T-helper 2 cell (primary cell): Measurements from ENCODE around the gene TRPM4.
"Not testable (repeated sequence)": the region's sequence is repeated elsewhere in the genome, so short reads cannot be mapped to it uniquely, and the experiment has no call there.

ENCODE experiments used
- DNase-seq, 5 experiments: peaks; one replicate each; pipeline versions ENCODE4 v3.0.0 to v3.0.0-alpha.2; 2012 to 2022

TRPM4 gene

GRCh38 chr19:49151267-49152118 is 6.1 kb upstream of the TRPM4 start:
- DNase-seq = peak in 1 of 5 experiments; percentile 35

DNA sequence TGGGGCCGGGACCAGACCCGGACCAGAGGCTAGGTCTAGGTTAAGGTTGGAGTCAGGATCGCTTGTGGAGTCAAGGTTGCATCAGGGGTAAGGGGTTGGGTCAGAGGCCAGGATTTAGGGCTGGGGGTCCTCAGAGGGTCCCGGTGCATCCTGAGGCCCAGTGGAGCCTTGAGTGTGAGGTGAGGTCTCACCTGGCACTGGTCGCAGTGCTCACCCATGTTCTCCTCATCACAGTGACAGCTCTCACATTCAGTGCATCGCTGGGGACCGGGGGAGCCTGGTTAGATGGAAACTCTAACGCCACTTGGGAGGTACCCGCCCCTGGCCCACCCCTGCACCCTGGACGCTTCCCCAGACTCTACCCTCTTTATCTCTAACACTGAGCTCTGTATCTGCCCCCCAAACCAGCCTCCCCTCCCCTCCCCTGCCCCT is 5.5 kb upstream of the TRPM4 start:
- no peak for DNase-seq

DNA sequence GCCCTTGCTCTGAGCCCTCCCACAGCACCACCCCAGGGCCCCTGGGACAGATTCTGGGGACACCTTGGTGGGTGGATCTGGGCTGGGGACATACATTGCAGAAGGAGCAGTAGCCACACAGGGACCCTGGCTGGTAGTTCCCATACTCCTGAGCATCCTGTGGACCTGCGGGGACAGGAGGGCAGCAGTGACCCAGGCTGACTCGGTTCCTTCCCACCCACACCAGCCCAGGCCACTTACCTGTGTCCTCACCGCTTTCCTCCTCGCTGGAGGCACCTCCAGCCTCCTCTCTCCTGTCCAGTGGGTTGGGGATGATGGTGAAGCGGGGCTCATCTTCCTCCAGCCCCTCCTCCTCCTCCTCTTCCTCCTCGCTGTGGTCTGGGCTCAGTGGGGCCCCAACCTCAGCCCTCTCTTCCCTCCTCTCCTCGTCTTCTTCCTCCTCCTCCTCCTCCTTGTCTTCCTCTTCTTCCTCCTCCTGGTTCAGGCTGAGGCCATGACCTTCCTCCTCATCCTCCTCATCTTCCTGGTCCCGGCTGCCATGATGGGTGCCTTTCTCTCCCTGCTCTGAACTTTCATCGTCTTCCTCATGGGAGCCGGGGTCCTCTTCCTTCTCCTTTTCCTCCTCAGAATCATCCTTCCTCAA is 4.3 kb upstream of the TRPM4 start:
- DNase-seq = no peak

DNA sequence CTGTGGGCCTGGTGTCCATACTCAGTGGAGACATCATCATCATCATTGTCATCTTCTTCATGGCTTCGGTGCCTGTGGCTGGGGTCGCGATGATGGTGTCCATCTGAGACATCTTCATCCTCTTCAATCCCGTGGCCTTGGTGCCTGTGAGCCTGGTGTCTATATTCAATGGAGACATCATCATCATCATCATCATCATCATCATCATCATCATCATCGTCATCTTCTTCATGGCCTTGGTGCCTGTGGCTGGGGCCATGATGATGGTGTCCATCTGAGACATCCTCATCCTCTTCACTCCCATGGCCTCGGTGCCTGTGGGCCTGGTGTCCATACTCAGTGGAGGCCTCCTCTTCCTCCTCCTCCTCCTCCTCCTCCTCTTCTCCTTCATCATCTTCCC is 3.3 kb upstream of the TRPM4 start:
- no peak for DNase-seq

DNA sequence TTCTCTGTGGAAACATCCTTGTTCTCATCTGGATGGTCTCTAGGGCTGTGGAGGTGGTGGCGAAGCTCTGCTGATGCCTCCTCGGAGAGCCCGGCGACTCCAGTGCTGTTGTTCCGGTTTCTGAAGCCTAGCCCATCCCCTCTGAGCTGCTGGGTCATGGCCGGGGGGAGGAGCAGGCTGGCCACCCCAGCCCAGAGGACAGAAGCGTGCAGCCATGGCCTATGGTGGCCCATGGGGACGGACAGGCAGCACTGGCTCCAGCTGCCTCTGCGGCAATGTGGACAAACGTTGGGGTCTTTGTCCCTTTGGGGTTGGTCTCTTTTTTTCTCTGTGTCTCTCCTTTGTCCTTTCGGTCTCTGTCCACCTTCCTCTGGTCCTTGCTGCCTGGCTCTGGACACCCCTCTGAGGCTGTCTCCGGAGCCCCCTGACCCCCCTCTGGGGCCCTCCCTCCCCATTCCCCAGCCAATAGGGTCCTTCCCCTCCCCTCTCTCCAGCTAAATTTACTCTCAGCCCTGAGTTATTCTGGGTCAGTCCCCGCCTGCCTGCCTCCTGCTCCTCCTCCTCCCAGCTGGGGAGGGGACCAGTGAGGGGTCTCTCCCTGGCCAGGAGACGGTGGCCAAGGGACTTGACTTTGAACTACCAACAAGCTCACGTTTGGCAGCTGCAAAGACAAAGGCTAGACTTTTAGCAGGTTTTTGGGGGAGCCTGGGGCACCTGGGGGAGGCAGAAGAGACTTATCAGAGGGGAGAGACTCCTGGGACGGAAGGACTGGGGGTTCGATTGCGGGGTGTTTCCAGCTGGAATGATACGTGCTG is 2.4 kb upstream of the TRPM4 start, which contains the start of gene HRC:
Gene HRC, minus strand, starts transcription at position 392 of the 815 bp plus-strand sequence. Its CDS starts 159 bp downstream, at position 233.
- DNase-seq = no peak

DNA sequence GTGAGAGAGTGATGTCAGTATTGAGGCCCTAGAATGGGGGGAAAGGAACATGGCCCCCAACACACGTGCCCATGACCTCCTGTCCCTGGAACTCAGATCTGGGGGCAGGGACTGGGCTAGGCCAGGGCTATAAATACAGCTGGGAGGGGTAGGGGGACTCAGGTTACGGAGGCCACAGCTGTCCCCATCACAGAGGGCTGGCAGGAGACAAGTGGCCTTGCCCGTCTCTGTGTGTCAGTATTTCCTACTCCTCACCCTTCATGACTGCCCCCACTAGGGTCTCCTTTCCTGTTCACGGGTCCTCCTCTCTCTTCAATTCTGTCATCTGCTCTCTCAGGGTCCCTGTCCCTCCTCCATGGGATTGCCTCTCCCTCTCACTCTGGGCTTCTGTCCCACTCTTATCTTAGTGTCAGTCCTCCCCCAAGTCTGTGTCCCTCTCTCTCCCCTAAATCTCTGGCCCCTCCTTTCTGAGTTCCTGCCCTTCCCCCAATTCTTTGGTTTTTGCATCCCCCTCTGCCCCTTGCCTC is 1.7 kb upstream of the TRPM4 start:
- no peak for DNase-seq

DNA sequence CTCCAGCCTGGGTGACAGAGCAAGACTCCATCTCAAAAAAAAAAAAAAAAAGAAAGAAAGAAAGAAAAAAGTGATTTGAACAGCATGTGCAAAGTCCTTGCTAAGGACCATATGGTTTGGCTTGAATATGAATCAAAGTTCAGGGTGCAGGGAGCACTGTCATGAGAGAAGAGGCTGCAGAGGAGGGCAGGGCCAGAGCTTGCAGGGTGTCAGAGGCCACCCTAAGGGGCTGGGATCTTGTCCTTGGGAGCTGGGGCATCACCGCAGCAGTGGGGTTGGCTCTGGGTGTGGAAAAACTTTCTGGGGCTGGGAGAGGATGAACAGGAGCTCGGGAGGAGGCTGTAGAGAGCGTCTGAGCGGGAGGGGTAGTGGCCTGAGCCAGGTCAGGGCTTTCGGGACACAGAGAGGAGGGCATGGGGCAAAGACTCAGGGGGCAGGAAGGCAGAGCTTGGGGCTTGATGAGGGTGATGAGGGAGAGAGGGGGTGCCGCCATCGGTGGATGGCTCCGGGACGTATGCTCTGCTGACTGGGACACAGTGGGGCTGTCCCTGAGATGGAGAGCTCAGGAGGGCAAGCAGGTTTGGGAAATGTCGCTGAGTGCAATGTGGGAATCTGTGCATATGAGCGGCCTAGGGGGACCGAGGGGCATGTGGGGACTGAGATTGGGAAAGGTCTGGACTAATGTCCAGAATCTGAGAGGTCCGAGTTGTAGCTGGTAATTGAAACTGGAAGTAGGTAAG is 3.0 kb downstream of the TRPM4 start:
- no peak for DNase-seq

- no peak for DNase-seq
These were observed 4.4 kb downstream of the TRPM4 start for GRCh38 chr19:49161987-49162386.

GRCh38 chr19:49165111-49165750 is 7.6 kb downstream of the TRPM4 start:
- no peak for DNase-seq

DNA sequence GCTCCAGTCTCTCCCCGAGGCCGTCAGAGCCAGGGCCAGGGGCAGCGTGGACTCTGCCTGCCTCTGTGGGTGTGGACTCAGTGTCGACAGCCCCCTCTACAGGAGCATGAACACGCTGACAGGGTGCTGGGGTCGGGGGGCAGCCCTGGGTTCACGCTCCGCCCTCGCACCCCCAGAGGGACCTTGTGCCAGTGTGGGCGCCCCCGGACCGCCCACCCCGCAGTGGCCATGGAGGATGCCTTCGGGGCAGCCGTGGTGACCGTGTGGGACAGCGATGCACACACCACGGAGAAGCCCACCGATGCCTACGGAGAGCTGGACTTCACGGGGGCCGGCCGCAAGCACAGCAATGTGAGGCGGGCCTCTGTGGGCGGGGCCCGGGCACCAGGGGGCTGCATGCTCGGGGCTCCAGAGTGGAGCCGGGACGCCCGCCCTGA is 8.3 kb downstream of the TRPM4 start:
- DNase-seq = no peak

DNA sequence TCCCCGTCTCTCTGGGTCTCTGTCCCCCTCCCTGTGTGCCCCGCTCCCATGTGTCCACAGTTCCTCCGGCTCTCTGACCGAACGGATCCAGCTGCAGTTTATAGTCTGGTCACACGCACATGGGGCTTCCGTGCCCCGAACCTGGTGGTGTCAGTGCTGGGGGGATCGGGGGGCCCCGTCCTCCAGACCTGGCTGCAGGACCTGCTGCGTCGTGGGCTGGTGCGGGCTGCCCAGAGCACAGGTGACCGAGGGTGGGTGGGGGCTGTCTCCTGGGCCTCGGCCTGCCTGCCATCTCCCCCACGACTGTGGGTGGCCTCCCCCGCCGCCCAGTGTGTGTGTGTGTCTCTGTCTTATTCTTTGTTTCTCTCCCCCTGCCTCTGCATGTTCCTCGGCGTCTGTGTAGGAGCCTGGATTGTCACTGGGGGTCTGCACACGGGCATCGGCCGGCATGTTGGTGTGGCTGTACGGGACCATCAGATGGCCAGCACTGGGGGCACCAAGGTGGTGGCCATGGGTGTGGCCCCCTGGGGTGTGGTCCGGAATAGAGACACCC is 10.3 kb downstream of the TRPM4 start:
- DNase-seq = no peak

- no peak for DNase-seq
These were observed 10.8 kb downstream of the TRPM4 start for GRCh38 chr19:49168421-49168820.

- no peak for DNase-seq
These were observed 15.6 kb downstream of the TRPM4 start for GRCh38 chr19:49173198-49173597.

DNA sequence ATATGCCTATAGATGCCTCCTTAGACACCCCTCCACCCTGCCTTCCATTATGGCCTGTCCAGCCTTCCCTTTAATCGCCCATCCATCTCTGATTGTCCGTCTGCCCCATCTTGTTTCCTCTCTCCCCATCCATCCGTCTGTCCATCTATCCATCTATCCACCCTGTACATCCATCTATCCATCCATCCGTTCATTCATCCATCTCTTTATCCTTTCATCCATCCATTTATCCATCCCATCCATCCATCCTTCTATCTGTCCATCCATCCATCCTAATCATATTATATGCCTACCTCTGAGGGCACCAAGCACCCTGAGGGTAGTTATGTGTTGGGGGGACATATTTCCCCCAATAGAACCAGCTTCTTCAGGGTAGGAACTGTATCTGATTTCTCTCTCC is 23.1 kb downstream of the TRPM4 start:
- no peak for DNase-seq

GRCh38 chr19:49182010-49182847 is 24.6 kb downstream of the TRPM4 start:
- DNase-seq = not testable (repeated sequence)

DNA sequence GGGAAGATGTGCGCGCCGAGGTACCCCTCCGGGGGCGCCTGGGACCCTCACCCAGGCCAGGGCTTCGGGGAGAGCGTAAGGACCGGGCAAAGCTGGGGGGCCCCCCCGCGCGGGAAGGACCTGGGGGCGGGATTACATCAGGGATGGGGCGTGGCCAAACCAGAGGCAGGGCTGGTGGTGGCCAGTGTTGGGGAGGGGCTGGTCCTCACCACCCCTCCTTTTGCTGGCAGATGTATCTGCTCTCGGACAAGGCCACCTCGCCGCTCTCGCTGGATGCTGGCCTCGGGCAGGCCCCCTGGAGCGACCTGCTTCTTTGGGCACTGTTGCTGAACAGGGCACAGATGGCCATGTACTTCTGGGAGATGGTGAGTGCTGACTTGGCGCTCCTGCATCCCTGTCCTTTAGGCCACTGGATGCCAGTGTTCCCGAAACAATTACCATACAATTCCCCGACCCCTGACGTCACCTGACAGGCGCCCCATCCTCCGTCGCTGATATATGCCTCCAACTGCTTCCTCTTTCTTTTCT is 25.3 kb downstream of the TRPM4 start:
- DNase-seq = no peak

DNA sequence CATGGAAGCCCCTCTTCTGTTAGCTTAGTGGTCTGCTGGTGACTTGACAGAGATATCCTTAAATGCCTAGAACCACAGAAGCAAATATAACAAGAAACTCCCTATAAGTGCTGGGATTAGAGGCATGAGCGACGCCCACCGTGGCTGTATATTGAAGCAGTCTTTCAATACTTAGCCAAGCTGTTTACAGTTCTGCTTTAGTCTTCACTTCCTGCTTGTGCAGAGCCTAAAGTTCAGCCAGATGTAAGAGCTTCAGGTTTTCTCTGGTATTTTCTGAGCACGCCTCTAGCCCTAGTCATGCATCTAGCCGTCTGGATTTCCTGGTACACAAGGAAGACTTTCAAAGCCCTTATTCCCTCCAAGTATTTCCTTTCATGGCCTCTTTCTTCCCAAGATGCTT is 28.5 kb downstream of the TRPM4 start:
- no peak for DNase-seq

- DNase-seq = no peak
These were observed 31.1 kb downstream of the TRPM4 start for GRCh38 chr19:49188626-49189200.

- no peak for DNase-seq
These were observed 31.7 kb downstream of the TRPM4 start for GRCh38 chr19:49189259-49189658.

- no peak for DNase-seq
These were observed 33.2 kb downstream of the TRPM4 start for GRCh38 chr19:49190781-49191180.
